Neural progenitor cell (in vitro differentiated cells): ENCODE measurements around the gene SBF1. TPM values are rescaled to one million over a fixed set of nuclear protein-coding genes. Genes with fewer than 3 reads are reported as not detected.
"Not testable (repeated sequence)": the region's sequence is repeated elsewhere in the genome, so short reads cannot be mapped to it uniquely, and the experiment has no call there.

Experiments used
- DNase-seq: peaks from one replicate; pipeline ENCODE4 v3.0.0-alpha.2; 2016; ENCODE audit warnings: low spot score
- H2AFZ ChIP-seq: fragments of 200-600 bp; sonication (generic); replicated peaks from 2 replicates; pipeline ENCODE4 v1.6.1; 2016; ENCODE audit warnings: antibody characterized with exemption
- H3F3A ChIP-seq: fragments of 200-600 bp; sonication (generic); 2 replicates; pipeline ENCODE4 v1.6.1; 2016; ENCODE audit warnings: antibody characterized with exemption, low read depth
- H3K27ac ChIP-seq: fragments of 200-600 bp; sonication (generic); 2 replicates; pipeline ENCODE4 v1.5.1; 2016; ENCODE audit warnings: mild to moderate bottlenecking
- H3K27me3 ChIP-seq: fragments of 200-600 bp; sonication (generic); 2 replicates; pipeline ENCODE4 v1.6.1; 2016; ENCODE audit warnings: mild to moderate bottlenecking, moderate library complexity
- H3K36me3 ChIP-seq: fragments of 200-600 bp; sonication (generic); 2 replicates; pipeline ENCODE4 v1.5.1; 2016
- H3K4me1 ChIP-seq: fragments of 200-600 bp; sonication (generic); 2 replicates; pipeline ENCODE4 v1.6.1; 2016; ENCODE audit warnings: mixed run types
- H3K4me2 ChIP-seq: fragments of 200-600 bp; sonication (generic); 2 replicates; pipeline ENCODE4 v1.6.1; 2016
- H3K4me3 ChIP-seq: fragments of 200-600 bp; sonication (generic); 2 replicates; pipeline ENCODE4 v1.5.1; 2016
- H3K79me2 ChIP-seq: fragments of 200-600 bp; sonication (generic); 2 replicates; pipeline ENCODE4 v1.6.1; 2016; ENCODE audit warnings: low read depth
- H3K9ac ChIP-seq: fragments of 200-600 bp; sonication (generic); 2 replicates; pipeline ENCODE4 v1.6.1; 2016
- H3K9me3 ChIP-seq: fragments of 200-600 bp; sonication (generic); 2 replicates; pipeline ENCODE4 v1.5.1; 2016; ENCODE audit warnings: low read depth
- H4K20me1 ChIP-seq: fragments of 200-600 bp; sonication (generic); 2 replicates; pipeline ENCODE4 v1.6.1; 2016; ENCODE audit warnings: low read depth
- H3K27ac Mint-ChIP-seq: 3 replicates; pipeline ENCODE4 v1.8.0; 2021; ENCODE audit warnings: mixed read lengths
- H3K27me3 Mint-ChIP-seq: 2 replicates; pipeline ENCODE4 v1.8.0; 2022; ENCODE audit warnings: low read depth, mild to moderate bottlenecking, inconsistent platforms, moderate library complexity, mixed read lengths; ENCODE audit not compliant: insufficient read depth
- H3K36me3 Mint-ChIP-seq: 3 replicates; pipeline ENCODE4 v1.8.0; 2021; ENCODE audit warnings: mixed read lengths
- H3K4me1 Mint-ChIP-seq: 3 replicates; pipeline ENCODE4 v1.8.0; 2021; ENCODE audit warnings: mixed read lengths
- H3K4me3 Mint-ChIP-seq: 3 replicates; pipeline ENCODE4 v1.8.0; 2021; ENCODE audit warnings: mild to moderate bottlenecking, moderate library complexity, mixed read lengths
- H3K9me3 Mint-ChIP-seq: 3 replicates; pipeline ENCODE4 v1.8.0; 2020; ENCODE audit warnings: mixed read lengths
- CTCF ChIP-seq: fragments of 200-600 bp; sonication (generic); IDR thresholded peaks from 2 replicates; pipeline ENCODE4 v1.5.1; 2017; ENCODE audit warnings: antibody characterized with exemption, mild to moderate bottlenecking
- EZH2 ChIP-seq: fragments of 200-600 bp; sonication (generic); IDR thresholded peaks from 2 replicates; pipeline ENCODE4 v1.6.1; 2017; ENCODE audit warnings: antibody characterized with exemption, mild to moderate bottlenecking, moderate library complexity
- EZH2phosphoT487 ChIP-seq: fragments of 200-600 bp; sonication (generic); IDR thresholded peaks from 2 replicates; pipeline ENCODE4 v1.6.1; 2017; ENCODE audit warnings: antibody characterized with exemption
- total RNA-seq: library from RNA; depleted of rRNA; stranded (reverse); fragments of >200 nt; gene quantifications from 2 replicates; pipeline ENCODE4 v1.2.3, GENCODE V29; 2015; ENCODE audit warnings: low replicate concordance

The SBF1 gene
- total RNA-seq, 1 donor from 2014 or later = 25.8 TPM

- Mint-ChIP-seq H3K4me3 (no peak overlapping the region), H3K9me3 (no peaks in the 10 kb centered on the region), H3K27ac (no peak overlapping the region), H3K27me3 (no peaks in the 10 kb centered on the region), H3K4me1 (no peaks in the 10 kb centered on the region), H3K36me3 (peaks cover 6% of the 10 kb centered on the region)
- no peaks in the 10 kb centered on the region for H3K36me3 ChIP-seq
- H3K4me3 ChIP-seq = no peak overlapping the region
- no peak overlapping the region for H3K4me2 ChIP-seq
- no peaks in the 10 kb centered on the region for H3K27me3 ChIP-seq
- peaks cover 3% of the 10 kb centered on the region for H4K20me1 ChIP-seq
- no peaks in the 10 kb centered on the region for H3K79me2 ChIP-seq
- no peaks in the 10 kb centered on the region for H3K4me1 ChIP-seq
- no peak for DNase-seq
- no peak overlapping the region for H3K9ac ChIP-seq
- no peak overlapping the region for H2AFZ ChIP-seq
- H3K9me3 ChIP-seq = no peaks in the 10 kb centered on the region
- TF ChIP-seq EZH2 = no peak
- no peak for TF ChIP-seq EZH2phosphoT487
- no peak for TF ChIP-seq CTCF
- H3F3A ChIP-seq = no peaks in the 10 kb centered on the region
- no peak overlapping the region for H3K27ac ChIP-seq
Observed at GRCh38 chr22:50434849-50435248, 40.0 kb downstream of the SBF1 start.

GRCh38 chr22:50432877-50433510 is 41.8 kb downstream of the SBF1 start:
- not testable (repeated sequence) for H4K20me1 ChIP-seq, H3K9me3 ChIP-seq, H3K4me1 ChIP-seq, H3K27ac Mint-ChIP-seq, H3K79me2 ChIP-seq, H3K36me3 ChIP-seq, H3K27me3 ChIP-seq, H3K27me3 Mint-ChIP-seq, H3K9me3 Mint-ChIP-seq, H3K4me3 Mint-ChIP-seq, H3K27ac ChIP-seq, H3F3A ChIP-seq, H3K4me3 ChIP-seq, H3K4me2 ChIP-seq, H3K4me1 Mint-ChIP-seq, DNase-seq, H2AFZ ChIP-seq, H3K9ac ChIP-seq
- H3K36me3 Mint-ChIP-seq = peaks cover 18% of the 10 kb centered on the region

- Mint-ChIP-seq H3K4me1 (no peaks in the 10 kb centered on the region), H3K27me3 (no peaks in the 10 kb centered on the region), H3K4me3 (no peak overlapping the region), H3K36me3 (peaks cover 18% of the 10 kb centered on the region), H3K9me3 (no peaks in the 10 kb centered on the region), H3K27ac (no peak overlapping the region)
- H3K4me2 ChIP-seq = no peak overlapping the region
- no peaks in the 10 kb centered on the region for H3K9me3 ChIP-seq
- no peak overlapping the region for H3K4me3 ChIP-seq
- no peak overlapping the region for H3K9ac ChIP-seq
- peaks cover 7% of the 10 kb centered on the region for H3K36me3 ChIP-seq
- no peaks in the 10 kb centered on the region for H3K79me2 ChIP-seq
- TF ChIP-seq EZH2 = no peak
- no peak for TF ChIP-seq CTCF
- no peak for TF ChIP-seq EZH2phosphoT487
- H4K20me1 ChIP-seq = peaks cover 3% of the 10 kb centered on the region
- H3K27ac ChIP-seq = no peak overlapping the region
- no peaks in the 10 kb centered on the region for H3K4me1 ChIP-seq
- H2AFZ ChIP-seq = no peak overlapping the region
- H3F3A ChIP-seq = no peaks in the 10 kb centered on the region
- no peaks in the 10 kb centered on the region for H3K27me3 ChIP-seq
- DNase-seq = no peak
Observed at GRCh38 chr22:50432131-50432876, 42.5 kb downstream of the SBF1 start.
